NT2/D1 (cell line): ENCODE results near the gene FBP2.

Source experiments
- SUZ12 ChIP-seq: IDR thresholded peaks from 2 replicates; pipeline ENCODE4 v1.6.1; 2011; ENCODE audit not compliant: insufficient read length, insufficient read depth; ENCODE audit errors: extremely low read depth
- YY1 ChIP-seq: IDR thresholded peaks from 2 replicates; pipeline ENCODE4 v1.6.1; 2011; ENCODE audit not compliant: insufficient read length, insufficient read depth

GRCh38 chr9:94557376-94557775, 36.2 kb downstream of the FBP2 start:
- TF ChIP-seq SUZ12 (no peak), YY1 (no peak)
